BJ (cell line): ENCODE measurements around the gene SLC41A1. TPM values are rescaled to one million over a fixed set of nuclear protein-coding genes. Genes with fewer than 3 reads are reported as not detected.

Experiments
- CTCF ChIA-PET: fragments of 350-600 bp; formaldehyde crosslinking; extraction: SDS; loops from one replicate; lab custom pipeline; 2021; ENCODE audit warnings: antibody characterized with exemption, inconsistent platforms; lab: Yijun Ruan, JAX
- POLR2A ChIA-PET: fragments of 300-600 bp; sonication (Branson Sonifier 250); formaldehyde crosslinking; extraction: SDS; loops from one replicate; lab custom pipeline; 2021; ENCODE audit warnings: antibody characterized with exemption; lab: Charles Lee
- DNase-seq: peaks from one replicate; pipeline ENCODE4 v3.0.0-alpha.2; 2011; ENCODE audit warnings: low read depth
- H3K27me3 ChIP-seq: 2 replicates; pipeline ENCODE4 v1.6.0; 2011; ENCODE audit warnings: low read length; ENCODE audit not compliant: control insufficient read depth, insufficient read depth
- H3K36me3 ChIP-seq: 2 replicates; pipeline ENCODE4 v1.5.1; 2011; ENCODE audit warnings: low read length; ENCODE audit not compliant: control insufficient read depth, insufficient read depth
- H3K4me3 ChIP-seq: 2 replicates; pipeline ENCODE4 v1.5.1; 2011; ENCODE audit warnings: low read depth, mild to moderate bottlenecking, control low read depth, low read length
- polyA plus RNA-seq: library from polyadenylated mRNA; depleted of rRNA; stranded (reverse); fragments of >200 nt; gene quantifications from 2 replicates; pipeline ENCODE4 v1.2.3, GENCODE V29; 2011
- TF ChIP-seq, protein P1 (sequence below): IDR thresholded peaks from 2 replicates; pipeline ENCODE4 v1.5.1; 2011; ENCODE audit warnings: low read depth, mild to moderate bottlenecking, control low read depth, inconsistent platforms, low read length, moderate library complexity; ENCODE audit not compliant: insufficient read depth

Gene SLC41A1
- polyA plus RNA-seq, 1 experiment, result 29.4 TPM

DNA sequence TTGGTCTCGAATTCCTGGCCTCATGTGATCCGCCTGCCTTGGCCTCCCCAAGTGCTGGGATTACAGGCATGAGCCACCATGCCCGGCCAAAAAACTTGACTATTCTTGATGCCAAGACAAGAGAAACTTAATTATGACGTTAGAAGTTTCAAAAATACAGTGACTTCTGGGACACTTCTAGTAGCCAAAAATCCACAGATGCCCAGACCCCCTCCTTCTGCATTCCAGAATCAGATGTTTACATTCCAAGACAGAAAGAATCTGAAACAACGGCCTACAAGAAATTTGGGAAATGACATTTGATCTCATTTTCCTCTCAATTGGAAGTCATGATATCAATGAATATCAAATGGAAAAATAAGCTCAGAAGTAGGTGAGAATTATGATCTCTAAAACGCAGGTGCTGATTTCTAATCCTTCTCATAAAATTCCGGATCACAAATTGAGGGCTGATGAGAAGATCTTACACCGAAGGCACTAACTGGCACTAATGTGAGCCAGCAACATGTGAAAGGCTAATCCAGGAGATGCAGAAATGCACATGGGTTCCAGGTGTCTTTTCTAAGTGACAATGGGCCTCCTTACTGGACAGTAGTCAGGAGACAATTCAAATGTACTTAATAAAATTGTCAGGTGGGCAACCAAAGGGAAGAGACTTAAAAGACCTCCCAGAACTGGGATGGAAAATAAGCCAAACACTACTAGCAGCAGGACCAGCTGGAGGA, 43.2 kb downstream of the SLC41A1 start:
- TF ChIP-seq, protein P1, sequence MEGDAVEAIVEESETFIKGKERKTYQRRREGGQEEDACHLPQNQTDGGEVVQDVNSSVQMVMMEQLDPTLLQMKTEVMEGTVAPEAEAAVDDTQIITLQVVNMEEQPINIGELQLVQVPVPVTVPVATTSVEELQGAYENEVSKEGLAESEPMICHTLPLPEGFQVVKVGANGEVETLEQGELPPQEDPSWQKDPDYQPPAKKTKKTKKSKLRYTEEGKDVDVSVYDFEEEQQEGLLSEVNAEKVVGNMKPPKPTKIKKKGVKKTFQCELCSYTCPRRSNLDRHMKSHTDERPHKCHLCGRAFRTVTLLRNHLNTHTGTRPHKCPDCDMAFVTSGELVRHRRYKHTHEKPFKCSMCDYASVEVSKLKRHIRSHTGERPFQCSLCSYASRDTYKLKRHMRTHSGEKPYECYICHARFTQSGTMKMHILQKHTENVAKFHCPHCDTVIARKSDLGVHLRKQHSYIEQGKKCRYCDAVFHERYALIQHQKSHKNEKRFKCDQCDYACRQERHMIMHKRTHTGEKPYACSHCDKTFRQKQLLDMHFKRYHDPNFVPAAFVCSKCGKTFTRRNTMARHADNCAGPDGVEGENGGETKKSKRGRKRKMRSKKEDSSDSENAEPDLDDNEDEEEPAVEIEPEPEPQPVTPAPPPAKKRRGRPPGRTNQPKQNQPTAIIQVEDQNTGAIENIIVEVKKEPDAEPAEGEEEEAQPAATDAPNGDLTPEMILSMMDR, result no peak
- Histone ChIP-seq H3K27me3 (no peaks in the 10 kb centered on the region), H3K4me3 (no peak overlapping the region), H3K36me3 (no peaks in the 10 kb centered on the region)
- no peak for DNase-seq
- ChIA-PET CTCF (interaction anchor here (1.0 to 1.4 kb wide), 3 partner anchors 20 to 112 kb away, joined by 3 to 5 read pairs (median 4); no protein-coding TSS in a partner anchor), POLR2A (interaction anchor here (0.5 kb wide), 1 partner anchor 10 kb away, joined by 12 read pairs; no protein-coding TSS in a partner anchor)

DNA sequence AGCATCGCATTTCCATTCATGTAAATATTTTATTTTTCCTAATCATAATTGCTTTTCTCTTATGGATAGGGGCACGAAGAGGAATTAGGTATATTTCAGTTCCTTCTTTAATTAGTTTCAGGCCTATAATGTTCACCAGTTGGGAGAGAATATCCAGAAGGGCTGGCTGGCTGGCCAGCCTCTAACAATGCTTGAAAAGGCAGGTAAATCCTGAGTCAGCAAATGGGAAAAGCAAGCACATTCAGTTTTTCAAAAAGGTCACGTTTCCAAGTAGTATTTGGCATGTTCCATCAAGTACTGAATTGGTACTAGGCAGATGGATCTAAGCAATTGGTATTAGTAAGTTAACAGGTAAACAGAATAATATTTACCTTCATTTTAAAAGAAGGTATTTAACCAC, 45.8 kb downstream of the SLC41A1 start:
- CTCF ChIA-PET, result interaction anchor here (1.1 kb wide), 1 partner anchor 8 kb away, joined by 3 read pairs; the partner anchor contains the start of gene RAB29
- Histone ChIP-seq H3K27me3 (no peaks in the 10 kb centered on the region), H3K4me3 (no peak overlapping the region), H3K36me3 (no peaks in the 10 kb centered on the region)
- TF ChIP-seq, protein P1, result no peak
- POLR2A ChIA-PET, result no interaction called here
- no peak for DNase-seq

DNA sequence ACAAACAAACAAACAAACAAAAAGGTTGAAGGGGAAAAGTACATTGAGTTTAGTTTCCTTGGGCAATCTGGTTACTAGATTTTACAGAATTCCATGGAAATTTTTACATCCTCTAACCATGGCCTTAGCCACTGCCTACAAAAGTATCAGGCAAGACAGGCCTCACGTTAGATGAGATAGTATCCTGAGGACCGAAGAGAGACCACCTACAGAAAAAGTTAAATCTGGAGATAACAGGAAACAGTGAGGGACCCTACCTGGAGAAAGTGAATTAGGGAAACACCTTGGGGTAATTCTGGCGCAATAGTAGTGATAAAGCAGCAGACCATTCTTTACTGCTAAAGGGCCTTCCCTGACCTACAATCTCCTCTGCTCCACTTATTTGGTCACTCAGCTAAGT, 46.4 kb downstream of the SLC41A1 start:
- Histone ChIP-seq H3K36me3 (no peaks in the 10 kb centered on the region), H3K4me3 (no peak overlapping the region), H3K27me3 (no peaks in the 10 kb centered on the region)
- TF ChIP-seq, protein P1, result no peak
- no peak for DNase-seq
- ChIA-PET CTCF (interaction anchor here (1.0 to 1.7 kb wide), 3 partner anchors 9 to 26 kb away, joined by 3 to 5 read pairs (median 3); partner anchors contain the start of gene RAB29), POLR2A (no interaction called here)

DNA sequence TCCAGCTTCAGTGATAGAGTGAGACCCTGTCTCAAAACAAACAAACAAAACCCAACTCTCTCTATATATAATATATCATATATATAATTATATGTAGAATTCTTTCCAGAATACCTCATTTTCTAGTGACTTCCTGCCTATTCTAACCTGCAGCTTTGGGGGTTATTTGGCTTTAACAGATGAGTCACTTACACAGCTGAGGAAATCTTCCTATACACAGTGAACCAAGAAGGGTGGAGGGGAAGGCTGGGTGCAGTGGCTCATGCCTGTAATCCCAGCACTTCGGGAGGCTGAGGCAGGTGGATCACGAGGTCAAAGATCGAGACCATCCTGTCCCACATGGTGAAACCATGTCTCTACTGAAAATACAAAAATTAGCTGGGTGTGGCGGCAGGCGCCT, 47.0 kb downstream of the SLC41A1 start:
- no peak for DNase-seq
- ChIA-PET POLR2A (interaction anchor here (0.7 kb wide), 1 partner anchor 40 kb away, joined by 12 read pairs; no protein-coding TSS in a partner anchor), CTCF (interaction anchor here (1.0 to 1.7 kb wide), 3 partner anchors 9 to 26 kb away, joined by 3 to 5 read pairs (median 3); partner anchors contain the start of gene RAB29)
- Histone ChIP-seq H3K4me3 (no peak overlapping the region), H3K27me3 (no peaks in the 10 kb centered on the region), H3K36me3 (no peaks in the 10 kb centered on the region)
- TF ChIP-seq, protein P1, result no peak

DNA sequence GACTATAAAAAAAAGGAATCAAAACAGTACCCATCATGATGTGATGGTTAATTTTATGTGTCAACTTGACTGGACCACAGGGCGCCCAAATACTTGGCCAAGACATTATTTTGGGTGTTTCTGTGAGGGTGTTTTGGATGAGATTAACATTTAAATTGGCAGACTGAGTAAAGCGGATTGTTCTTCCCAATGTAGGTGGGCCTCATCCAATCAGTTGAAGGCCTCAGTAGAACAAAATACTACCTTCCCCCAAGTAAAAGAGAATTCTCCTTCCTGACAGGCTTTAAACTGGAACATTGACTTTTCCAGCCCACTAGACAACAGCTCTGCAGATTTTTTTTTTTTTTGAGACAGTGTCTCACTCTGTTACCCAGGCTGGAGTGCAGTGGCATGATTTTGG, 48.4 kb downstream of the SLC41A1 start:
- ChIA-PET CTCF (interaction anchor here (1.7 kb wide), 1 partner anchor 28 kb away, joined by 5 read pairs; no protein-coding TSS in a partner anchor), POLR2A (interaction anchor here (0.7 kb wide), 1 partner anchor 11 kb away, joined by 8 read pairs; the partner anchor contains the start of gene RAB29)
- no peak overlapping the region for H3K4me3 ChIP-seq
- TF ChIP-seq, protein P1, result no peak
- no peak for DNase-seq
- no peaks in the 10 kb centered on the region for H3K36me3 ChIP-seq
- no peaks in the 10 kb centered on the region for H3K27me3 ChIP-seq
